GDM1 (cell line): ENCODE measurements around the gene GPR146.

Source experiments
- DNase-seq: peaks from one replicate; lab custom pipeline; 2025; lab: John Stamatoyannopoulos, UW

Gene GPR146

DNA sequence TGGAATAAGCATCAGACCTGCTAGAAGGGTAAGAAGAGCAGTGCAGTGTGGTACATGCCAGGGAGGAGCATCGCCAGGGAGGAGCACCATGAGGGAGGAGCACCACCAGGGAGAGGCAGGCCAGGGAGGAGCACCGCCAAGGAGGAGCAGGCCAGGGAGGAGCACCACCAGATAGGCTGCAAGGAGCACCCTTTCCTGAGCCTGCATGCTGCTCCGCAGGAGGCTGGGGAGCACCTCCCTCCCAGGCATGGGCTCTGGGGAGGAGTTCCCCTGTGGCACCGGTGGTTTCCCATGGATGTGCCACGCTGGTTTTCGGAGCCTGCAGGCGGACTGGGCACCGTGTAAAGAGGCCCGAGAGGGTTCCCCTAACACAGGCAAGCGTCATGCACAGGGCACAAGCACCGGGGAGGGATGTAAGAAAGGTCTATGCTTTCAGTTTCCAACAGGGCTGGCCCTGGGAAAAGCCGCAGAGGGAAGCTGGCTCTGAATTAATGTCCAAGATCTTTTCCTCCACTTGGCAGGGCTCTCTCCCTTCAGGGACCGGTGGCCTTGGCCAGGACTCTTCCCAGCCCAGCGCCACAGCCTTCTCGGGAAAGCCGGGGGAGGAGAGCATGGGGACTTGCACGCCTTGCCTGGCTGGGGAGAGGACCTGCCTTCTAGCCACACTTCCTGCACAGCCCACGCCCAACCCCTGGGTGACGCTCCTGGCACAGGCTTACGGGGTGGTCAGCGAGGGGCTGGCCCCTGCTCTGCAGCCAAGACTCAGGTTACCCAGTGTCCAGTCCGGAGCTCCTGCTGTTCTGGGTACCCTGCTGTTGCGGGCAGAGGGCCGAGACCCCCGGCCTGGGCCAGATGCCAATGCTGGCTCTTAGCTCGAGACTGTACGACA is 32.1 kb downstream of the GPR146 start:
- DNase-seq = no peak

GRCh38 chr7:1078519-1078918 is 34.2 kb downstream of the GPR146 start:
- DNase-seq = no peak

DNA sequence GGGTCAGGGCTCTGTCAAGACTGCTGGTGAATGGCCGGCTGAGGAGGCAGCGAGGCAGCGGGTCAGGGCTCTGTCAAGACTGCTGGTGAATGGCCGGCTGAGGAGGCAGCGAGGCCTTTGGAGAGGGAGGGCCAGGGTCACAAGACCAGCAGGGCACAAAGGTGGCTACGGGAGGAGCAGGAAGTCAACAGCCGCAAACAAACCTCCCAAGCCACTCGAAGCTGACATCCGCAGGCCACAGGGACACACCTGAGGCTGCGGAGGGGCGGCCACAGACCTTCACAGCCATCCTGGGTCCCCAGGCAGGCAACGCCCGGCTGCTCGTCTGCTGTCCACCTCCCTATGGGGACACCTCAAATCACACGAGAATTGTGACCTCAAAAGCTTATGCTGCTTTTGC is 34.6 kb downstream of the GPR146 start:
- no peak for DNase-seq

DNA sequence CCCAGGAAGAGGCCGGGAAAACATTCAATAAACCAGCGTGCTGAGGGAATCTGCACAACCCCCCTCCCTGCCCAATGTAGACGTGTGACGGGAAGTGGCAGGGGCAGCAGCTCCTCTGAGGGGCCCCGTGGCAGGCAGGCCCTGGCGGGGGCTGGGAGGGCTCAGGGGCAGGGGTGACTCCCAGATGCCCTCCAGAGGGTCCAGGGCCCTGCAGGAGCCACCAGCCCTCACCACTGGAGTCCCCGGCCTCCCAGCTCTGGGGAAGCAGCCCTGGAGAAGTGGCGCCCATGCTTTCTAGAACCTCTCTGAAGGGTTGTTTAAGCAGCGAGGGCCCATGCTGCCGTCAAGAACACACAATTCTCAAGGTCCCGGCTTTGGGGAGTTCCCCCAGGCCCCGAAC is 35.2 kb downstream of the GPR146 start:
- DNase-seq = no peak

DNA sequence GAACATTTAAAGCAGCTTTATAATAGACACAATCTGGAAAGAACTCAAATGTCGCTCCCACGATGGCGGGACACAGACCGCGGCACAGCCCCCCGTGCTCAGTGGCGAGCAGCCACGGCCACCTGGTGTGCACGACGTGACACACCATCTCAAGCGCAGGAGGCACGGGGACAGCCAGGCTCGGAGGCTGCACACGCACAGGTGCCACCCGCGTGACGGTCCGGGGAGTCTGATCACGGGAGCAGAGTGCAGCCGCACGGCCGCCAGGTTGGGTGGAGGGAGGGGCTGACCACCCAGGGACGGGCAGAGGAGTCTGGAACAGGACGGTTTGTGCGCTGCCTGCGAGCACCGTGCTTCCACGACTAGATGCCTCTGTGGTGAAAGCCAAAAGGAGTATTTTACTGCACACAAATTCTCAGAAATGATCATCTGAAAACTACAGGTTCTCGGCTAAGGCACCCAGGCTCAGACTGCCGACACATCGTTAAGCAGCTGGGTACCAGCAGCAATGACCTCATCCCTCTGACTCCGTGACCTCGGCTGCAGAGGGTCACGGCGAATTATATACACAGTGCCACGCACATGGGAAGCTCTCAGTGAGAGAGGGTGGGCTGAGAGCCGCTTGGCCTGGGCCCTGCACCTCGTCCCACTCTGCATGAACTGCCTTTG is 36.0 kb downstream of the GPR146 start:
- no peak for DNase-seq

- DNase-seq = no peak
Observed at GRCh38 chr7:1080921-1081255, 36.5 kb downstream of the GPR146 start.

DNA sequence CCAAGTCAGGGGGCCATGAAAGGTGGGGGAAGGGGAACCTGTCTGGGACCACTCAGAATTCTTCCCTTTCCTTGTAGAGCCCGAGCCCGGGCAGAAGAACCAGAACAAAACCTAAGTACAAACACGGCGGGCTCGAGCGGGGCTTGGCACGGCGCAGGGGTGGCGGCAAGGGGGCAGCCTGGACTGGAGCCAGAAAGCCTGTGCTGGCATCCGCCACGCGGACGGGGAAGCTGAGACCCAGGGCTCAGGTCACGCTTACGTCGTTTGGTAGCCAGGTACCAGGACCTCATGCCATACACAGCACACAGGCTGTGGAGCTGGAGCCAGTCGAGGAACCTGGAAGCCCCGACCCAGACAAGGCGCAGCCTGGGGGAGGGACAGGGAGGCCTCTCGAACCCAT is 37.0 kb downstream of the GPR146 start:
- DNase-seq = no peak

DNA sequence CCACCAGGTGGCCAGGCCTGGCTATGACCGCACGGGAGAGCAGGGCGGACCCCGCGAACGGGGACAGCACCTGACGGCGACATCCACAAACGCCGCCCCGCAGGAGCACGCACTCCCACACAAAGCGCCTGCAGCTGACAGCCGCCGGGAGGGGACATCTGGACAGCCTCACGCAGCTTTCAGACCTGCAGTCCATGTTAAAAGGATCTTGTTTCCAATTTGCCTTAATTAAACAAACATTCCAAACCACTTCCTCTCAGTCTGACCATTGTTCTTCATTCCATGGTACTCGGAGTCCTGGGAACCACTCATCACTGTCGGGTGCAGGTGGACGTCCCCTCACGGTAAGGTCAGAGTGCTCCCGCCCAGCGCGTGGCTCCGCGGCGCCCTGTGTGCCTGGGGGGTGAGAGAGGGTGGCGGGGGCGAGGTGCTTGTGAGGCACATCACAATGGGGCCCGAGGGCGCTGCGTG is 37.6 kb downstream of the GPR146 start:
- no peak for DNase-seq

GRCh38 chr7:1083729-1084657 is 39.6 kb downstream of the GPR146 start:
- no peak for DNase-seq

DNA sequence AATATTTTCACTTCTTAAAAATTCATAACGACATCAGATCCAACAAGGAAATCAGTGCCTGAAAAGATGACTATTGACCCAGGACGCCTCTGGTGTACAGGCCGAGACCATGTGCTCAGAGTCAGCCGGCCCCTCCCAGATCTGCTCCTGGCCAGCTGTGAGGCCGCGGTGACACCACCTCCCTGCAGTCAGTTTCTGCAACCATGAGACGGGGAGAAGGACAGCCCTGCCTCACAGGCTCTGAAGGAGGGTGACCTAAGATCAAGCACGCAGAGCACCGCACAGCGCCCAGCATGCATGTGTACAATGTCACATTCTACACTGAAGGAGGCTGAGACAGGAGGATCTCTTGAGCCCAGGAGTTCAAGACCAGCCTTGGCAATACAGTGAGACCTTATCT is 40.9 kb downstream of the GPR146 start:
- no peak for DNase-seq

- DNase-seq = no peak
Observed at GRCh38 chr7:1085910-1086421, 41.6 kb downstream of the GPR146 start.

DNA sequence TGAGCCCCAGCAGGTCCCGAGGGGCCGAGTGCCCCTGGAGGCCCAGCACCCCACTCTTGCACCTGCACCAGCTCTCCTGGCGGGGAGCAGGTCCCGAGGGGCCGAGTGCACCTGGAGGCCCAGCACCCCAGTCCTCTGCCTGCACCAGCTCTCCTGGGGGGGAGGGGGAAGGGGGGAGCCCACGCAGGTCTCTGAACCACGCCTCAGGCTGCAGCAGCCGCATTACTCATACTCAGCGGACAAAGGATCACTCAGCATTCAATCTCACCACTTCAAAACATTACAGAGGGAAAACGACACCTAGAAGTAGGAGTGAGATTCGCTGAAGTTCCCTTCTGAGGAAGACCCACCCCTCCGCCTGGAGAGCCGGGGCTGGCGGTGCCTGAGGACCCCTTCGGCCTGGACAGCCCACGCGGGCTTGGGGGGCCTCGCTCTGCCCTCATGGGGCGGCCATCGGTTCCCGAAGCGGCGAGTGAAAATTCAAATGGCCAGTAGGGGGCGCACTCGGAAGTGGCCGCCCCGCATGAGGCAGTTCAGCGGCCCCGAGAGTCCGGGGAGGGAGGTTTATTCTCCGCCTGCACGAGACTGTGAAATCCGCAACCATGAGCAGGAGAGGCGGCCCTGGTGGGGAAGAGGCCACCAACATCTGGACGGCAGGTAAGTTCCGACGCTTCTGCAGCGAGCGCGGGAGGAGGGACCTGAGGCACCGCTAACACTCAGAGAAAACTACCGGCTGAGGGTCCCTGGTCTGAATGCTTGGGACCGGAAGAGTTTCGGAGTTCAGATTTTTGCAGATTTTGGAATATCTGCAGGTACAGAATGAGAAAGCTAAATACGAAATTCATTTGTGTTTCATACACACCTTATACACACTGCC is 42.5 kb downstream of the GPR146 start:
- peak; percentile 21 for DNase-seq

- DNase-seq = no peak
Observed at GRCh38 chr7:1087465-1087814, 43.1 kb downstream of the GPR146 start.

DNA sequence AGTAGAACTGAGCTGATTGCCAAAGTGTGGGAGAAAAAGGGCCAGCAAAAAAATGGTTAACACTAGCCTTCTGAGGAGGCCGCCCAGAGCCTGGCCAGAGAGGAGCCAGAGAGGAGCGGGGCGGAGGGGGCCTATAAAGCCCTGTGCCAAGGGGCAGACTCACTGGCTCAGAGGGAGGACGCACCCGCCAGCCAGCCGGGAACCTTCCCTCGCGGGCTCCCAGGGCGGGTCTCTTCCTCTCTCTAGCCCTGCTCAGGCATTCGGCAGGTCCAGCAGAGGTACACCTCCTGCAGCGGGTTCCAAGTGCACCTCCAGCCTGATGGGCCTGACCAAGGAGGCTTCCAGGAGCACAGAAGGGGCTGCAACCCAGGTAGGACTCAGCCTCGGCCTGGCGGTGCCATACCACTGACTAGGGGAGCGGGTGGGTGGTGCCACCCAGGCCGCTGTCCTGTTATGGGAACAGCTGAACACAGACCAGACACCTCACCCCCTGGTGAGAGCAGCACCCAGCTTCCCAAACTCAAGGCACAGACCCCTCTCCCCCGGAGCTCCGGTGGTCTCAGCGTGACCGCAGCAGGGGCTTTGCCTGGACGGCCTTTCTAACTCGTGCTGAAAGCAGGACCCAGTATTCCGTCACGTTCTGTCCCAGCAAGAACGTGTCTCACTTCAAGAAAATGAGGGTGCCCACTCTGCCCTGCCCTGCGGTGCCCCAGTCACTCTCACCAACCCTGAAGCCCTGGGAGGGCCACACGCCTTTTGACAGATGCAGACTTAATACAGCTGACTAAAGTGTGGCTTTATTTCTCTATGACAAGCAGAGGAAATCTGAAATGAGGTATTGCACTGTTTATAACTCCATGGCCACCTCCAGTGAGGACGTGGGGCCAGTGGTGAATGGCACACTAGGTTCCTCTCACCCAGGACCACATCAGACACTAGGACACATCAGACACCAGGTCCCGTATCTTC is 43.9 kb downstream of the GPR146 start, which contains the start of gene GPER1:
TSS of gene GPER1 (plus strand) at position 162 of the 969 bp plus-strand sequence. CDS start 3,616 bp downstream, outside the sequence.
- DNase-seq = no peak

DNA sequence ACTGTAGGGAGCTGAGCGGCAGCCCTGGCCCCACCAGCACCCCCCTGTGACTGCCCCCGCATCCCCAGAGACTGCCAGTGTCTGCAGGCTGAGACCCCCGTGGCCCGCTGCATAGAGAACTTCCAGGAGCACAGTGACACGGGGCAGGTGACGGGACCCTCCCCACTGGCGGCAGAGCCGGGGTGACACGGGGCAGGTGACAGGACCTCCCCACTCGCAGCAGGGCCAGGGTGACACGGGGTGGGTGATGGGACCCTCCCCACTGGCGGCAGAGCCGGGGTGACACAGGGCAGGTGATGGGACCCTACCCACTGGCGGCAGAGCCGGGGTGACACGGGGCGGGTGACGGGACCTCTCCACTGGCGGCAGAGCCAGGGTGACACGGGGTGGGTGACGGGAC is 45.9 kb downstream of the GPR146 start:
- DNase-seq = no peak

DNA sequence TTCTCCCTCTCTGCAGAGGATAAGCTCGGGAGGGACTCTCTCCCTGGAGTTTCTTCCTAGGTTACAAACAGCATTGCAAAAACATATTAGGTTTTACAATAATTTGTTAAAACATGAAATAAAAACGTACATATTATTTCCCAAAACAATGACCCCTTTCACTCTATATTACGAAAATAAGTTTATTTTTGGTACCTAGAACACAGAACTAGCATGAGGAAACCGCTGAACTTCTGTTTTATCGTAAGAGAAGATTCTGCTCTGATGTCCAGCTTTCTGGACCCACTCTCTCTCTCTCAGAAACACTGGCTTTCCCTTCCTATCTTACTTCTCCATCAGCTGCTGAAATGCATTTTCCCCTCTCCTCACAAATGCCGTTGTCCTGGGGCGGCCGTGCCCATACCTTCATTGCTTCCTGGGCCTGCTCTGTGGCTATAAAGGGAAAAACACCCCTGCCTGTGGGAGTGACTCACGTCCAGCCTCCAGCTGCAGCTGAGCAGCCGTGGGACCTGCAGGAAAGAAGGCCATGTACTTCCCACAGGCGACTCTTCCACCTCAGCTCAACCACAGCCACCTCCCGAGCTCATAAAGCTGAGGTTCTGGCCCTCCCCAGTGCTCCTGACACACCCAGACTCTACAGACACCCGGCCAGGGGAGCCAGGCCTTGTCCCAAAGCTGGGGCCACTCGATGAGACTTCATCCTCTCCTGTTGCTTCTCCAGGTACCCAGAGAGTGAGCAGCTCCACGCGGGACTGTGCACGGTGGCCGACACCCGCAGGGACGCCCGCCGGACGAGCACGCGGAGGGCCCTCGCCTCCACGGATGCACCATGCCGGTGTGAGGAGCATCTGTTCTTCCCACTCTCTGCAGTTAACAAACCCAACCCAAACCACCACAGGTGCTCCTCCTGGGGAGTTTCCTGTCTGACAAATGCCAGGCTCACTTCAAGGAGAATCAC is 46.6 kb downstream of the GPR146 start:
- no peak for DNase-seq

GRCh38 chr7:1091644-1092027 is 47.3 kb downstream of the GPR146 start:
- DNase-seq = no peak

DNA sequence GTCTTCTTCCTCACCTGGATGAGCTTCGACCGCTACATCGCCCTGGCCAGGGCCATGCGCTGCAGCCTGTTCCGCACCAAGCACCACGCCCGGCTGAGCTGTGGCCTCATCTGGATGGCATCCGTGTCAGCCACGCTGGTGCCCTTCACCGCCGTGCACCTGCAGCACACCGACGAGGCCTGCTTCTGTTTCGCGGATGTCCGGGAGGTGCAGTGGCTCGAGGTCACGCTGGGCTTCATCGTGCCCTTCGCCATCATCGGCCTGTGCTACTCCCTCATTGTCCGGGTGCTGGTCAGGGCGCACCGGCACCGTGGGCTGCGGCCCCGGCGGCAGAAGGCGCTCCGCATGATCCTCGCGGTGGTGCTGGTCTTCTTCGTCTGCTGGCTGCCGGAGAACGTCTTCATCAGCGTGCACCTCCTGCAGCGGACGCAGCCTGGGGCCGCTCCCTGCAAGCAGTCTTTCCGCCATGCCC is 47.9 kb downstream of the GPR146 start:
- DNase-seq = no peak
